Fibroblast of the aortic adventitia (primary cell): Measurements from ENCODE around the gene OR12D2. TPM values are rescaled to one million over a fixed set of nuclear protein-coding genes. Genes with fewer than 3 reads are reported as not detected.
"Not testable (repeated sequence)": the region's sequence is repeated elsewhere in the genome, so short reads cannot be mapped to it uniquely, and the experiment has no call there.

Experiments used
- DNase-seq: peaks from one replicate; pipeline ENCODE4 v3.0.0-alpha.2; 2010; ENCODE audit warnings: low read depth
- H3K4me3 ChIP-seq: 2 replicates; pipeline ENCODE4 v1.5.1; 2011; ENCODE audit warnings: low read depth, mild to moderate bottlenecking, control low read depth, low read length, moderate library complexity
- total RNA-seq: library from RNA; depleted of rRNA; stranded (reverse); fragments of >200 nt; gene quantifications from 2 replicates; pipeline ENCODE4 v1.2.3, GENCODE V29; 2012; ENCODE audit warnings: low replicate concordance
- TF ChIP-seq, protein P1 (sequence below): IDR thresholded peaks from 2 replicates; pipeline ENCODE4 v1.5.1; 2011; ENCODE audit warnings: mild to moderate bottlenecking, low read length, control low read depth, inconsistent platforms; ENCODE audit not compliant: insufficient read depth

The OR12D2 gene
- total RNA-seq, 1 donor: not detected

- TF ChIP-seq, protein P1, sequence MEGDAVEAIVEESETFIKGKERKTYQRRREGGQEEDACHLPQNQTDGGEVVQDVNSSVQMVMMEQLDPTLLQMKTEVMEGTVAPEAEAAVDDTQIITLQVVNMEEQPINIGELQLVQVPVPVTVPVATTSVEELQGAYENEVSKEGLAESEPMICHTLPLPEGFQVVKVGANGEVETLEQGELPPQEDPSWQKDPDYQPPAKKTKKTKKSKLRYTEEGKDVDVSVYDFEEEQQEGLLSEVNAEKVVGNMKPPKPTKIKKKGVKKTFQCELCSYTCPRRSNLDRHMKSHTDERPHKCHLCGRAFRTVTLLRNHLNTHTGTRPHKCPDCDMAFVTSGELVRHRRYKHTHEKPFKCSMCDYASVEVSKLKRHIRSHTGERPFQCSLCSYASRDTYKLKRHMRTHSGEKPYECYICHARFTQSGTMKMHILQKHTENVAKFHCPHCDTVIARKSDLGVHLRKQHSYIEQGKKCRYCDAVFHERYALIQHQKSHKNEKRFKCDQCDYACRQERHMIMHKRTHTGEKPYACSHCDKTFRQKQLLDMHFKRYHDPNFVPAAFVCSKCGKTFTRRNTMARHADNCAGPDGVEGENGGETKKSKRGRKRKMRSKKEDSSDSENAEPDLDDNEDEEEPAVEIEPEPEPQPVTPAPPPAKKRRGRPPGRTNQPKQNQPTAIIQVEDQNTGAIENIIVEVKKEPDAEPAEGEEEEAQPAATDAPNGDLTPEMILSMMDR: no peak
- H3K4me3 ChIP-seq: no peak overlapping the region
- DNase-seq: no peak
These were observed 29.6 kb downstream of the OR12D2 start for GRCh38 chr6:29425075-29425474.

DNA sequence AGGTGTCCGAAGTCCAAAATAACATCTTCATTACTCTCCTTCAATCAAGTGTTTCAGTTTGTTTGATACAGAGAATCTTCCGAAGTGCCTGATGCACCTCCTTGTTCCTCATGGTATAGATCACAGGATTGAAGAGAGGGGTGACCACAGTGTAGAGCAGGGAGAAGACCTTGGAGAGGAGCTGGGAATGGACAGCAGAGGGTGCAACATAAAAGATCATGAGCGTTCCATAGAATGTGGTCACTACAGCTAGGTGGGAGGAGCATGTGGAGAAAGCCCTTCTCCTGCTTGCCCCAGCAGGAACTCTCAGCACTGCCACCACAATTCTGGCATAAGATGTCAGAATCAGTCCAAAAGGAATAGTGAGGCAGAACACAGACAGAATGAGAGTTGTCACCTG is 31.2 kb downstream of the OR12D2 start:
- no peak overlapping the region for H3K4me3 ChIP-seq
- no peak for DNase-seq

GRCh38 chr6:29436730-29437129 is 41.3 kb downstream of the OR12D2 start:
- not testable (repeated sequence) for H3K4me3 ChIP-seq, DNase-seq

More for the DNA sequence above, 31.2 kb downstream of the OR12D2 start:
- TF ChIP-seq, protein P1: no peak

- no peak for DNase-seq
- H3K4me3 ChIP-seq: no peak within 1 kb of the TSS
- TF ChIP-seq, protein P1: no peak
These were observed 43.6 kb downstream of the OR12D2 start, which contains the start of gene OR10C1 for GRCh38 chr6:29439006-29439405. TSS of gene OR10C1 (plus strand) at chr6:29439306. CDS start at chr6:29440016, 710 bp downstream.

DNA sequence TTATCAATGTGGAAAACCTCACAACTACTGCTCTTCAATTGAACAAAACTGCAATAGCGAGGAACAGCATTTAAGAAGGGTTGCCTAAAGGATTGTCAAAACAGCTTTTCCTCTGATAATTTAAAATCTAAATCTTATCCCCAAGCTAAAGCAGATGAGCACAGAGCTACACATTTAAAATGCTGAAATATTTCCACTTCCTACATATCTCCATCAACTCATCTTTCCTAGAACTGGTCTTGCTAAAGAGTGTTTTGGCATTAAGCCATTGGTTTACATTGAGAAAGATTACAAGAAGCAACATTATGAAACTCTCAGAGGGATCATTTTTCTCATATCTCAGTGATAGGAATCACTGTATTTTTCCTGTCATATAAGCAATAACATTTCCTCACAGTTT is 47.3 kb downstream of the OR12D2 start:
- H3K4me3 ChIP-seq: no peak overlapping the region
- TF ChIP-seq, protein P1: no peak

GRCh38 chr6:29444031-29444430 is 48.6 kb downstream of the OR12D2 start:
- H3K4me3 ChIP-seq: not testable (repeated sequence)

More for the DNA sequence above, 47.3 kb downstream of the OR12D2 start:
- DNase-seq: no peak

More at GRCh38 chr6:29444031-29444430, 48.6 kb downstream of the OR12D2 start:
- DNase-seq: not testable (repeated sequence)

Other genes with a start within 250 kb of the OR12D2 start
- not detected in 2 replicates for gene OR2J2, start 224.7 kb upstream of the OR12D2 start, total RNA-seq
- not detected in 2 replicates for gene OR14J1, start 93.9 kb upstream of the OR12D2 start, total RNA-seq
- gene OR5V1, start 26.8 kb upstream of the OR12D2 start, total RNA-seq: not detected in 2 replicates
- not detected in 2 replicates for gene OR12D3, start 20.3 kb upstream of the OR12D2 start, total RNA-seq
- not detected in 2 replicates for gene OR12D1, start 19.3 kb downstream of the OR12D2 start, total RNA-seq
- not detected in 2 replicates for gene OR10C1, start 43.7 kb downstream of the OR12D2 start, total RNA-seq
- gene OR11A1, start 61.4 kb downstream of the OR12D2 start, total RNA-seq: not detected in 2 replicates
- gene OR2H1, start 61.5 kb downstream of the OR12D2 start, total RNA-seq: not detected in 2 replicates
- not detected in 2 replicates for gene MAS1L, start 92.3 kb downstream of the OR12D2 start, total RNA-seq
- gene UBD, start 164.1 kb downstream of the OR12D2 start, total RNA-seq: not detected in 2 replicates
- not detected in 2 replicates for gene OR2H2, start 189.5 kb downstream of the OR12D2 start, total RNA-seq
- gene GABBR1, start 237.6 kb downstream of the OR12D2 start, total RNA-seq: 11.7 and 19.2 TPM in 2 replicates